ENCODE data around the gene ABCA12. TPM values are rescaled to one million over a fixed set of nuclear protein-coding genes. Genes with fewer than 3 reads are reported as not detected.

ABCA12 gene
- total and polyA plus RNA-seq, 10 of the 15 experiments (the other 5 are each of a cell fraction or from before 2014, with no cell fraction given) = 1.2 to 12.1 (median 6.0) TPM

- ChIA-PET CTCF (interaction anchor here (0.6 kb wide), 1 partner anchor 1629 kb away, joined by 3 read pairs; no protein-coding TSS in a partner anchor), POLR2A (no interaction called here), SMC1A (ENCODE audit: uncharacterized antibody, unreplicated experiment) (no interaction called here), RAD21 (ENCODE audit: unreplicated experiment) (no interaction called here)
- WGBS (ENCODE audit: insufficient coverage, insufficient replicate concordance, low lambda C conversion rate, missing lambda C conversion rate) = 74% methylated on average over 2 of the region's 2 CpGs
- TF ChIP-seq MXI1 (IDR thresholded peaks at IDR 0.05; ENCODE audit: low read depth, low read length) (no peak), CBX3 (IDR thresholded peaks at IDR 0.05; ENCODE audit: borderline replicate concordance, low read depth) (no peak), BHLHE40 (IDR thresholded peaks at IDR 0.05; ENCODE audit: borderline replicate concordance in 1 of 2, low read depth in 2 of 2, low read length in 1 of 2) (no peak), CBFB (IDR thresholded peaks at IDR 0.05; ENCODE audit: low read depth) (no peak), BCLAF1 (IDR thresholded peaks at IDR 0.05) (no peak)
- TF ChIP-seq, protein P1, sequence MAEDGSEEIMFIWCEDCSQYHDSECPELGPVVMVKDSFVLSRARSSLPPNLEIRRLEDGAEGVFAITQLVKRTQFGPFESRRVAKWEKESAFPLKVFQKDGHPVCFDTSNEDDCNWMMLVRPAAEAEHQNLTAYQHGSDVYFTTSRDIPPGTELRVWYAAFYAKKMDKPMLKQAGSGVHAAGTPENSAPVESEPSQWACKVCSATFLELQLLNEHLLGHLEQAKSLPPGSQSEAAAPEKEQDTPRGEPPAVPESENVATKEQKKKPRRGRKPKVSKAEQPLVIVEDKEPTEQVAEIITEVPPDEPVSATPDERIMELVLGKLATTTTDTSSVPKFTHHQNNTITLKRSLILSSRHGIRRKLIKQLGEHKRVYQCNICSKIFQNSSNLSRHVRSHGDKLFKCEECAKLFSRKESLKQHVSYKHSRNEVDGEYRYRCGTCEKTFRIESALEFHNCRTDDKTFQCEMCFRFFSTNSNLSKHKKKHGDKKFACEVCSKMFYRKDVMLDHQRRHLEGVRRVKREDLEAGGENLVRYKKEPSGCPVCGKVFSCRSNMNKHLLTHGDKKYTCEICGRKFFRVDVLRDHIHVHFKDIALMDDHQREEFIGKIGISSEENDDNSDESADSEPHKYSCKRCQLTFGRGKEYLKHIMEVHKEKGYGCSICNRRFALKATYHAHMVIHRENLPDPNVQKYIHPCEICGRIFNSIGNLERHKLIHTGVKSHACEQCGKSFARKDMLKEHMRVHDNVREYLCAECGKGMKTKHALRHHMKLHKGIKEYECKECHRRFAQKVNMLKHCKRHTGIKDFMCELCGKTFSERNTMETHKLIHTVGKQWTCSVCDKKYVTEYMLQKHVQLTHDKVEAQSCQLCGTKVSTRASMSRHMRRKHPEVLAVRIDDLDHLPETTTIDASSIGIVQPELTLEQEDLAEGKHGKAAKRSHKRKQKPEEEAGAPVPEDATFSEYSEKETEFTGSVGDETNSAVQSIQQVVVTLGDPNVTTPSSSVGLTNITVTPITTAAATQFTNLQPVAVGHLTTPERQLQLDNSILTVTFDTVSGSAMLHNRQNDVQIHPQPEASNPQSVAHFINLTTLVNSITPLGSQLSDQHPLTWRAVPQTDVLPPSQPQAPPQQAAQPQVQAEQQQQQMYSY (CRISPR knock-in tag; IDR thresholded peaks at IDR 0.05) = no peak
- TF ChIP-seq, protein P2, sequence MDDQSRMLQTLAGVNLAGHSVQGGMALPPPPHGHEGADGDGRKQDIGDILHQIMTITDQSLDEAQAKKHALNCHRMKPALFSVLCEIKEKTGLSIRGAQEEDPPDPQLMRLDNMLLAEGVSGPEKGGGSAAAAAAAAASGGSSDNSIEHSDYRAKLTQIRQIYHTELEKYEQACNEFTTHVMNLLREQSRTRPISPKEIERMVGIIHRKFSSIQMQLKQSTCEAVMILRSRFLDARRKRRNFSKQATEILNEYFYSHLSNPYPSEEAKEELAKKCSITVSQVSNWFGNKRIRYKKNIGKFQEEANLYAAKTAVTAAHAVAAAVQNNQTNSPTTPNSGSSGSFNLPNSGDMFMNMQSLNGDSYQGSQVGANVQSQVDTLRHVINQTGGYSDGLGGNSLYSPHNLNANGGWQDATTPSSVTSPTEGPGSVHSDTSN (IDR thresholded peaks at IDR 0.05; ENCODE audit: insufficient replicate concordance, low read depth, low read length) = no peak
- Histone ChIP-seq H3K36me3 (ENCODE audit: control insufficient read depth in 2 of 2, insufficient read depth in 2 of 2, low read length in 1 of 2) (no peaks in the 10 kb centered on the region), H3K27ac (ENCODE audit: control insufficient read depth, insufficient read depth) (no peak overlapping the region), H2AFZ (ENCODE audit: control insufficient read depth, low read depth, low read length) (no peak overlapping the region), H3K27me3 (replicated peaks in 1 of 2; ENCODE audit: control insufficient read depth in 2 of 2, insufficient read depth in 2 of 2, low read length in 1 of 2) (no peaks in the 10 kb centered on the region), H3K9me3 (replicated peaks; ENCODE audit: control insufficient read depth, insufficient read depth, low read length) (no peaks in the 10 kb centered on the region), H3K4me2 (ENCODE audit: control insufficient read depth, insufficient read depth) (no peak overlapping the region), H3K4me1 (ENCODE audit: control insufficient read depth, insufficient read depth, low read length) (no peaks in the 10 kb centered on the region), H3K79me2 (ENCODE audit: control insufficient read depth, insufficient read depth, low read length) (no peaks in the 10 kb centered on the region), H3K4me3 (no peak overlapping the region), H3K9ac (ENCODE audit: control insufficient read depth, insufficient read depth, low read length) (no peak overlapping the region), H4K20me1 (ENCODE audit: control insufficient read depth, insufficient read depth) (no peaks in the 10 kb centered on the region)
- ATAC-seq (no peak), FAIRE-seq (no peak), DNase-seq (ENCODE audit: low read depth, low spot score) (no peak)
- intact Hi-C loops (cut with micrococcal nuclease; ENCODE audit: unreplicated experiment) (no loop called here), in situ Hi-C loops (cut with MboI) (no loop called here)
- BruUV-seq (replicated peaks) = no TSS peak
Observed at GRCh38 chr2:214889301-214889700, 249.1 kb downstream of the ABCA12 start.
